Tibial nerve (tissue), 4 donors: ENCODE data around the gene MRGPRD. TPM values are rescaled to one million over a fixed set of nuclear protein-coding genes. Genes with fewer than 3 reads are reported as not detected.

Experiments used
- DNase-seq, 2 donors: peaks; one replicate each; pipeline ENCODE4 v3.0.0-alpha.2; 2019; ENCODE audit warnings: low spot score in 2 of 2
- H3K27ac ChIP-seq, 4 donors: fragments of 200-600 bp; sonication (generic) in 3 of 4; one replicate each; pipeline ENCODE4 v1.5.1; 2017 to 2019; ENCODE audit warnings: mild to moderate bottlenecking in 1 of 4
- H3K27me3 ChIP-seq, 2 donors: fragments of 200-600 bp; sonication (generic) in 1 of 2; one replicate each; pipeline versions ENCODE4 v1.5.1 to v1.6.0; 2017 to 2019
- H3K36me3 ChIP-seq, 3 donors: fragments of 200-600 bp; sonication (generic); one replicate each; pipeline ENCODE4 v1.5.1; 2018 to 2019
- H3K4me1 ChIP-seq, 4 donors: fragments of 200-600 bp; sonication (generic) in 3 of 4; one replicate each; pipeline ENCODE4 v1.5.1; 2017 to 2019
- H3K4me3 ChIP-seq, 4 donors: fragments of 200-600 bp; sonication (generic) in 3 of 4; one replicate each; pipeline ENCODE4 v1.5.1; 2017 to 2019; ENCODE audit warnings: mild to moderate bottlenecking in 1 of 4, moderate library complexity in 1 of 4
- H3K9me3 ChIP-seq, 4 donors: fragments of 200-600 bp; sonication (generic) in 3 of 4; one replicate each; pipeline ENCODE4 v1.5.1; 2017 to 2019
- EP300 ChIP-seq, 2 donors: sonication (generic); formaldehyde crosslinking; IDR thresholded peaks; one replicate each; pipeline ENCODE4 v1.6.1; 2017; ENCODE audit warnings: antibody characterized with exemption in 2 of 2, mild to moderate bottlenecking in 1 of 2
- POLR2A ChIP-seq, 2 donors: fragments of 450-650 bp; IDR thresholded peaks; one replicate each; pipeline ENCODE4 v1.6.1; 2017; ENCODE audit warnings: antibody characterized with exemption in 2 of 2, mild to moderate bottlenecking in 2 of 2, moderate library complexity in 2 of 2
- whole genome bisulfite sequencing, 2 donors: methylation state at CpG; one replicate each; pipeline ENCODE4 v1.1.5; 2018; 5-methylcytosine and 5-hydroxymethylcytosine counted together
- total RNA-seq, 4 donors: library from RNA; depleted of rRNA; stranded (reverse); fragments of >200 nt; gene quantifications; one replicate each; pipeline ENCODE4 v1.1.0, GENCODE V29; 2016
- TF ChIP-seq, protein P1 (sequence below), 5 experiments: fragments of 200-600 bp in 3 of 5; fragments of 450-650 bp in 2 of 5; sonication (generic) in 3 of 5; IDR thresholded peaks; one replicate each; pipeline ENCODE4 v1.5.1; 2016 to 2019; ENCODE audit warnings: antibody characterized with exemption in 5 of 5, mild to moderate bottlenecking in 3 of 5, moderate library complexity in 2 of 5

Gene MRGPRD
- total RNA-seq, 4 donors from 2014 or later = not detected

- peaks cover 0 to 77% (median 57%) of the 10 kb centered on the region in 4 donors for H3K4me1 ChIP-seq
- peaks cover 0 to 26% (median 0%) of the 10 kb centered on the region in 3 donors for H3K36me3 ChIP-seq
- no peak for DNase-seq
- H3K4me3 ChIP-seq = no peak overlapping the region
- 89 to 92% methylated on average over 20 of the region's 20 CpGs for WGBS, 2 donors
- peak overlapping the region in 3 of 4 donors; percentile 30 to 95 (median 91) for H3K27ac ChIP-seq
- no peaks in the 10 kb centered on the region for H3K27me3 ChIP-seq
- H3K9me3 ChIP-seq = no peaks in the 10 kb centered on the region
- TF ChIP-seq EP300 (IDR thresholded peaks at IDR 0.05) = no peak
- TF ChIP-seq, protein P1, sequence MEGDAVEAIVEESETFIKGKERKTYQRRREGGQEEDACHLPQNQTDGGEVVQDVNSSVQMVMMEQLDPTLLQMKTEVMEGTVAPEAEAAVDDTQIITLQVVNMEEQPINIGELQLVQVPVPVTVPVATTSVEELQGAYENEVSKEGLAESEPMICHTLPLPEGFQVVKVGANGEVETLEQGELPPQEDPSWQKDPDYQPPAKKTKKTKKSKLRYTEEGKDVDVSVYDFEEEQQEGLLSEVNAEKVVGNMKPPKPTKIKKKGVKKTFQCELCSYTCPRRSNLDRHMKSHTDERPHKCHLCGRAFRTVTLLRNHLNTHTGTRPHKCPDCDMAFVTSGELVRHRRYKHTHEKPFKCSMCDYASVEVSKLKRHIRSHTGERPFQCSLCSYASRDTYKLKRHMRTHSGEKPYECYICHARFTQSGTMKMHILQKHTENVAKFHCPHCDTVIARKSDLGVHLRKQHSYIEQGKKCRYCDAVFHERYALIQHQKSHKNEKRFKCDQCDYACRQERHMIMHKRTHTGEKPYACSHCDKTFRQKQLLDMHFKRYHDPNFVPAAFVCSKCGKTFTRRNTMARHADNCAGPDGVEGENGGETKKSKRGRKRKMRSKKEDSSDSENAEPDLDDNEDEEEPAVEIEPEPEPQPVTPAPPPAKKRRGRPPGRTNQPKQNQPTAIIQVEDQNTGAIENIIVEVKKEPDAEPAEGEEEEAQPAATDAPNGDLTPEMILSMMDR (IDR thresholded peaks at IDR 0.05) = no peak
- TF ChIP-seq POLR2A (IDR thresholded peaks at IDR 0.05) = no peak
These were observed 23.1 kb upstream of the MRGPRD start for GRCh38 chr11:69003866-69004367.

- Histone ChIP-seq H3K27me3 (no peaks in the 10 kb centered on the region), H3K36me3 (peaks cover 0 to 26% (median 0%) of the 10 kb centered on the region in 3 donors), H3K9me3 (no peaks in the 10 kb centered on the region), H3K4me3 (no peak overlapping the region), H3K27ac (peak overlapping the region; percentile 30 to 95 (median 83)), H3K4me1 (peaks cover 0 to 77% (median 58%) of the 10 kb centered on the region in 4 donors)
- 92 to 95% methylated on average over 7 to 9 of the region's 9 CpGs for WGBS, 2 donors
- DNase-seq = no peak
- TF ChIP-seq POLR2A (IDR thresholded peaks at IDR 0.05) (no peak), EP300 (IDR thresholded peaks at IDR 0.05) (no peak)
- TF ChIP-seq, protein P1 (IDR thresholded peaks at IDR 0.05) = no peak
These were observed 22.6 kb upstream of the MRGPRD start for GRCh38 chr11:69003301-69003865.

GRCh38 chr11:69002570-69003231 lies 21.9 kb upstream of the MRGPRD start:
- H3K27ac ChIP-seq = peak overlapping the region; percentile 75 to 95 (median 84)
- H3K9me3 ChIP-seq = no peaks in the 10 kb centered on the region
- H3K4me1 ChIP-seq = peaks cover 0 to 77% (median 56%) of the 10 kb centered on the region in 4 donors

GRCh38 chr11:69002110-69002569 lies 21.4 kb upstream of the MRGPRD start:
- TF ChIP-seq EP300 (IDR thresholded peaks at IDR 0.05) (no peak), POLR2A (IDR thresholded peaks at IDR 0.05) (no peak)
- TF ChIP-seq, protein P1 (IDR thresholded peaks at IDR 0.05) = no peak
- 54 to 55% methylated on average over 6 of the region's 6 CpGs for WGBS, 2 donors
- Histone ChIP-seq H3K36me3 (peaks cover 0 to 26% (median 0%) of the 10 kb centered on the region in 3 donors), H3K27ac (peak overlapping the region; percentile 75 to 95 (median 84)), H3K4me1 (peaks cover 0 to 74% (median 52%) of the 10 kb centered on the region in 4 donors), H3K4me3 (no peak overlapping the region), H3K27me3 (no peaks in the 10 kb centered on the region), H3K9me3 (no peaks in the 10 kb centered on the region)
- peak in 1 of 2 donors; percentile 13 for DNase-seq

More at GRCh38 chr11:69002570-69003231, 21.9 kb upstream of the MRGPRD start:
- peaks cover 0 to 26% (median 0%) of the 10 kb centered on the region in 3 donors for H3K36me3 ChIP-seq
- DNase-seq = peak in 1 of 2 donors; percentile 11
- no peaks in the 10 kb centered on the region for H3K27me3 ChIP-seq
- TF ChIP-seq POLR2A (IDR thresholded peaks at IDR 0.05) (no peak), EP300 (IDR thresholded peaks at IDR 0.05) (no peak)
- TF ChIP-seq, protein P1 (IDR thresholded peaks at IDR 0.05) = no peak
- 63 to 76% methylated on average over 10 to 12 of the region's 13 CpGs for WGBS, 2 donors
- H3K4me3 ChIP-seq = no peak overlapping the region
